Activated naive CD8-positive, alpha-beta T cell treated with anti-CD3 and anti-CD28 coated beads, Interleukin-2, amount 50 U/mL, for 24 hours (primary cell): ENCODE measurements around the gene MIER2.

Source experiments
- ATAC-seq: fragments of 150-1000 bp; cut with Tn5 transposase; one replicate; pipeline ENCODE4 v1.10.0; 2021
- DNase-seq: peaks from one replicate; pipeline ENCODE4 v3.0.0; 2021
- H3K27ac Mint-ChIP-seq: one replicate; pipeline ENCODE4 v1.8.0; 2021; ENCODE audit warnings: mild to moderate bottlenecking, mixed read lengths
- H3K27me3 Mint-ChIP-seq: one replicate; pipeline ENCODE4 v1.8.0; 2021; ENCODE audit warnings: mixed read lengths
- H3K36me3 Mint-ChIP-seq: one replicate; pipeline ENCODE4 v1.8.0; 2021; ENCODE audit warnings: low read depth, mixed read lengths
- H3K4me1 Mint-ChIP-seq: one replicate; pipeline ENCODE4 v1.8.0; 2021; ENCODE audit warnings: mixed read lengths
- H3K4me3 Mint-ChIP-seq: one replicate; pipeline ENCODE4 v1.8.0; 2021; ENCODE audit warnings: mild to moderate bottlenecking, moderate library complexity, mixed read lengths
- H3K9me3 Mint-ChIP-seq: one replicate; pipeline ENCODE4 v1.8.0; 2021; ENCODE audit warnings: mixed read lengths

MIER2 gene

GRCh38 chr19:289651-290371 lies 54.8 kb downstream of the MIER2 start:
- DNase-seq, result no peak
- no peaks in the 10 kb centered on the region for H3K36me3 Mint-ChIP-seq
- H3K4me3 Mint-ChIP-seq, result peak overlapping the region; percentile 16
- ATAC-seq, result peak; percentile 73
- no peak overlapping the region for H3K27ac Mint-ChIP-seq
- H3K4me1 Mint-ChIP-seq, result peaks cover 11% of the 10 kb centered on the region
- H3K9me3 Mint-ChIP-seq, result no peaks in the 10 kb centered on the region
- H3K27me3 Mint-ChIP-seq, result peaks cover 41% of the 10 kb centered on the region

GRCh38 chr19:288911-289310 lies 55.7 kb downstream of the MIER2 start:
- H3K27me3 Mint-ChIP-seq, result peaks cover 35% of the 10 kb centered on the region
- no peaks in the 10 kb centered on the region for H3K9me3 Mint-ChIP-seq
- DNase-seq, result no peak
- no peaks in the 10 kb centered on the region for H3K36me3 Mint-ChIP-seq
- peaks cover 7% of the 10 kb centered on the region for H3K4me1 Mint-ChIP-seq
- no peak for ATAC-seq
- H3K27ac Mint-ChIP-seq, result no peak overlapping the region
- H3K4me3 Mint-ChIP-seq, result no peak overlapping the region

GRCh38 chr19:287381-287871 lies 57.2 kb downstream of the MIER2 start:
- Mint-ChIP-seq H3K4me3 (no peak overlapping the region), H3K4me1 (peaks cover 5% of the 10 kb centered on the region), H3K9me3 (no peaks in the 10 kb centered on the region), H3K27me3 (peaks cover 23% of the 10 kb centered on the region), H3K27ac (no peak overlapping the region), H3K36me3 (no peaks in the 10 kb centered on the region)
- DNase-seq (no peak), ATAC-seq (no peak)

GRCh38 chr19:283395-283794 lies 61.2 kb downstream of the MIER2 start:
- no peak for ATAC-seq
- DNase-seq, result no peak
- Mint-ChIP-seq H3K27me3 (peaks cover 11% of the 10 kb centered on the region), H3K9me3 (no peaks in the 10 kb centered on the region), H3K4me3 (no peak overlapping the region), H3K36me3 (no peaks in the 10 kb centered on the region), H3K27ac (no peak overlapping the region), H3K4me1 (no peaks in the 10 kb centered on the region)

- H3K4me1 Mint-ChIP-seq, result no peaks in the 10 kb centered on the region
- H3K9me3 Mint-ChIP-seq, result no peaks in the 10 kb centered on the region
- H3K36me3 Mint-ChIP-seq, result no peaks in the 10 kb centered on the region
- H3K27ac Mint-ChIP-seq, result no peak overlapping the region
- ATAC-seq (no peak), DNase-seq (no peak)
- peaks cover 16% of the 10 kb centered on the region for H3K27me3 Mint-ChIP-seq
- H3K4me3 Mint-ChIP-seq, result no peak overlapping the region
Observed at GRCh38 chr19:282501-282900, 62.1 kb downstream of the MIER2 start.

- DNase-seq, result no peak
- ATAC-seq, result no peak
- Mint-ChIP-seq H3K36me3 (no peaks in the 10 kb centered on the region), H3K27ac (no peak overlapping the region), H3K4me1 (no peaks in the 10 kb centered on the region), H3K9me3 (no peaks in the 10 kb centered on the region), H3K4me3 (no peak overlapping the region), H3K27me3 (peaks cover 21% of the 10 kb centered on the region)
Observed at GRCh38 chr19:281992-282391, 62.6 kb downstream of the MIER2 start.

GRCh38 chr19:281156-281853 lies 63.3 kb downstream of the MIER2 start:
- no peak for DNase-seq
- Mint-ChIP-seq H3K4me1 (no peaks in the 10 kb centered on the region), H3K27ac (no peak overlapping the region), H3K4me3 (no peak overlapping the region), H3K36me3 (no peaks in the 10 kb centered on the region), H3K27me3 (peaks cover 26% of the 10 kb centered on the region), H3K9me3 (no peaks in the 10 kb centered on the region)
- ATAC-seq, result no peak

- Mint-ChIP-seq H3K27ac (no peak overlapping the region), H3K4me1 (no peaks in the 10 kb centered on the region), H3K36me3 (no peaks in the 10 kb centered on the region), H3K4me3 (no peak overlapping the region), H3K9me3 (no peaks in the 10 kb centered on the region), H3K27me3 (peaks cover 27% of the 10 kb centered on the region)
- ATAC-seq (no peak), DNase-seq (no peak)
Observed at GRCh38 chr19:280541-281009, 64.0 kb downstream of the MIER2 start.

- peaks cover 33% of the 10 kb centered on the region for H3K27me3 Mint-ChIP-seq
- H3K27ac Mint-ChIP-seq, result no peak overlapping the region
- H3K9me3 Mint-ChIP-seq, result no peaks in the 10 kb centered on the region
- no peak overlapping the region for H3K4me3 Mint-ChIP-seq
- ATAC-seq (no peak), DNase-seq (no peak)
- H3K36me3 Mint-ChIP-seq, result no peaks in the 10 kb centered on the region
- H3K4me1 Mint-ChIP-seq, result no peaks in the 10 kb centered on the region
Observed at GRCh38 chr19:279656-280055, 64.9 kb downstream of the MIER2 start.

- no peak for ATAC-seq
- Mint-ChIP-seq H3K36me3 (no peaks in the 10 kb centered on the region), H3K27me3 (peaks cover 31% of the 10 kb centered on the region), H3K4me1 (no peaks in the 10 kb centered on the region), H3K9me3 (no peaks in the 10 kb centered on the region), H3K4me3 (no peak overlapping the region), H3K27ac (no peak overlapping the region)
- no peak for DNase-seq
Observed at GRCh38 chr19:279231-279630, 65.4 kb downstream of the MIER2 start.

GRCh38 chr19:277581-278165 lies 66.9 kb downstream of the MIER2 start:
- ATAC-seq, result no peak
- H3K4me3 Mint-ChIP-seq, result no peak overlapping the region
- H3K36me3 Mint-ChIP-seq, result no peaks in the 10 kb centered on the region

GRCh38 chr19:277131-277530 lies 67.5 kb downstream of the MIER2 start:
- no peak for ATAC-seq
- Mint-ChIP-seq H3K9me3 (no peaks in the 10 kb centered on the region), H3K27me3 (peaks cover 32% of the 10 kb centered on the region), H3K4me1 (no peaks in the 10 kb centered on the region), H3K27ac (no peak overlapping the region), H3K4me3 (no peak overlapping the region), H3K36me3 (no peaks in the 10 kb centered on the region)
- DNase-seq, result no peak

More at GRCh38 chr19:277581-278165, 66.9 kb downstream of the MIER2 start:
- no peak for DNase-seq
- no peaks in the 10 kb centered on the region for H3K9me3 Mint-ChIP-seq
- no peak overlapping the region for H3K27ac Mint-ChIP-seq
- no peaks in the 10 kb centered on the region for H3K4me1 Mint-ChIP-seq
- peaks cover 31% of the 10 kb centered on the region for H3K27me3 Mint-ChIP-seq

- H3K4me1 Mint-ChIP-seq, result no peaks in the 10 kb centered on the region
- DNase-seq, result no peak
- no peak overlapping the region for H3K27ac Mint-ChIP-seq
- no peak for ATAC-seq
- H3K9me3 Mint-ChIP-seq, result no peaks in the 10 kb centered on the region
- H3K27me3 Mint-ChIP-seq, result peaks cover 38% of the 10 kb centered on the region
- no peak overlapping the region for H3K4me3 Mint-ChIP-seq
- H3K36me3 Mint-ChIP-seq, result no peaks in the 10 kb centered on the region
Observed at GRCh38 chr19:275958-276646, 68.5 kb downstream of the MIER2 start.

- no peaks in the 10 kb centered on the region for H3K4me1 Mint-ChIP-seq
- H3K27me3 Mint-ChIP-seq, result peaks cover 40% of the 10 kb centered on the region
- no peak overlapping the region for H3K27ac Mint-ChIP-seq
- H3K4me3 Mint-ChIP-seq, result no peak overlapping the region
- H3K9me3 Mint-ChIP-seq, result no peaks in the 10 kb centered on the region
- no peak for DNase-seq
- no peak for ATAC-seq
- no peaks in the 10 kb centered on the region for H3K36me3 Mint-ChIP-seq
Observed at GRCh38 chr19:275000-275399, 69.6 kb downstream of the MIER2 start.
